ENCODE data around the gene SLC30A9.

Gene SLC30A9

DNA sequence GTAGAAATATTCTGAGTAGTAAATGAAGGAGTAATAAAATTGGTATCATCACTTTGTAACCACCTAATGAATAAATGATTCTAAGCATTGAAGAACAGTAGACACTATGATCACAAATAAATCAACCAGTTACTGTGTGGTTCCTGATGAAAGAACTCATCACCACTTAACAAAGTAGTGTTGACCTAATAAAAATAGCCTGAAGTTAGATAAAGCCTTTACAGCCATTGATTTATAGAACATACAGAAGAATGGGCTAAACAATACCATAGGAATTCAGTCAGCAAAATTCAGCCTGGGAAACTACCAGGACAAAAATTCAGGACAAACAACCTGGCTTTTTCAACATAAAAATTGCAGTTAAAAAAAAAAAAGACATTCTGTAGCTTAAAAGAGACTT is 9.0 kb downstream of the SLC30A9 start:
- no peak for DNase-seq (ENCODE audit: low read depth in 2 of 2)

DNA sequence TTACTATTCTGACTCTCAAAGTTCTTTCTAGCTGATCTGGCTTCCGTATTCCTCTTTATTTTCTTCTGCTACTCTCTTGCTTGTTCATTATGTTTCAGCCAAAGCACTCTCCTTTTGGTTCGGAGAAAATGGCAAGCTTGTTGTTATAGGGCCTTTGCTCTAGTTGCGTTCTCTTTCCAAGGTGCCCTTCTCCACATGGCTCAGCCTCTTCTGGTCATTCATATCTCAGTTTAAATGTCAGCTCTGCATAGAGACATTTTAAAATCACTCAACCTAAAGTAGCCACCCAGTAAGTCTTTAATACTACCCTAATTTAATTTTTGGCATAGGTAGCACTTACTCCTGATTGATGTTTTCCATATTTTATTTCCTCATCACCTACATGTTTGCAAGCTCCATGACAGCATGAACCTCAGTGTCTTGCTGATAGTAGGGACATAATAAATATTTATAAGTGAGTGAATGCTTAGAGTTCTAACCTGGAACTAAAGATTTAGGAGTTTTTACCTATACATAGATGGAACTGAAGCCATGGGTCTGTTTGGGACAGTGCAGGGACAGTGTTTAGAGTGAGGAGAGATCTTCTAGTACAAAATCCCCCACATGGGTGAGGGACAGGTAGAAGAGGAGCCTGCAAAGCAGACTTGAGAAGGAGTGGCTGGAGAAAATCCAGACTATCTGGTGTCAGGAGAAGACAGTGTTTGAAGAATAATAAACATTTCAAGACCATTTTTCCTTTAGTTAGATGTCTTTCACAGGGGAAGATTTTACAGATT is 17.9 kb downstream of the SLC30A9 start:
- no peak for DNase-seq (ENCODE audit: low read depth in 2 of 2)

DNA sequence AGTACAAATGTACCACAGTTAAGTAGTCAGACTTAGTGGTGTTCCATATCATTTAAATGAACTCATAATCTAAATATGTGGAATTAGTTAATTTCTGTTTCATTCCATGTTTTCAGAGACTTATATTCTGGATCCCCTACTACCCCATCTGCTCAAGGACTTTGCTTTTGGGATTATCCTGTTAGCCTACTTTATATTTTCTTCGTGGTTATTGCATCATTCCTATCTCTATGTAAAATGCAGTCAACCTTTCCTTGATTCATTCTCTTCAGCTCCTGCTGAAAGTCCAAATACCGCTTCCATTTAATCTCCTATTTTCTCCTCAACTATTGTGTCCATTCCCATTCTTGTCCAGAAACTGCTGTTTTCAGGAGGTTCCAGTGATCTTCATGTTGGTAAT is 25.1 kb downstream of the SLC30A9 start:
- no peak for DNase-seq (ENCODE audit: low read depth in 2 of 2)

DNA sequence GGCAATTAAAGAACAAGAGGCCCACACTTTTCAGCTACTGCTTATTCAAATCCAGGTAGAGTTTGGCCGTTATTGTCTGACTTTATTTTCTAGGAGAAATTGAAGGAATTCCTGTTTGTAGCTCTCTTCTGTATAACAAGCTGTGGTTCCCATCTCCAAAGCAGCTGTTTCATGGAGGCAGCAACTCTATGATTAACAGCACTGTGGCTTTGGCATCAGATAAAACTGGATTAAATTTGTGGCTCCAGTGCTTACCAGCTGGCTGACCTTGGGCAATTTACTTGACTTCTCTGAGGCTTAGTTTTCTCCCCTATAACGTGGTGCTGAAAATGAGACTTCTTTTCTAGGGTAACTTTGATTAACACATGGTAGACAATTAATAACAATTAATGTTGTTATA is 28.1 kb downstream of the SLC30A9 start:
- DNase-seq (ENCODE audit: low read depth in 2 of 2): no peak

DNA sequence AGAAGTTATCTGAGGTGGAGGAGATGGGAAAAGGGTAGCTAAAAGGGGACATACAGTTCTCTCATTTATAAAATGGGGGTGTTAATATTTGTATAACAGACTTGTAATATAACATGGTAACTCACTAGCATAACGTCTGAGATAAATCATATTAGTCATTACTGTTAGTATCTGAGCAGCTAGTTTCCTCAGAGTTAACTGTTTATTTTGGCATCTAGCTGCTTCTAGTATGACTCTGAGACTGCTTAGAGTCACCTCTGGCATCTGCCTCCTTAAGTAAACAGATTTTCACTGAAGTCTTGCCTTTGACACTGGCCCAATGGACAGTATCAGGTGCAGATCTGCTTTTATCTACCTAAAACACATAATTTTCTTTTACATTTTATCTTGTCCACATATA is 58.1 kb downstream of the SLC30A9 start:
- DNase-seq (ENCODE audit: low read depth in 2 of 2): no peak

DNA sequence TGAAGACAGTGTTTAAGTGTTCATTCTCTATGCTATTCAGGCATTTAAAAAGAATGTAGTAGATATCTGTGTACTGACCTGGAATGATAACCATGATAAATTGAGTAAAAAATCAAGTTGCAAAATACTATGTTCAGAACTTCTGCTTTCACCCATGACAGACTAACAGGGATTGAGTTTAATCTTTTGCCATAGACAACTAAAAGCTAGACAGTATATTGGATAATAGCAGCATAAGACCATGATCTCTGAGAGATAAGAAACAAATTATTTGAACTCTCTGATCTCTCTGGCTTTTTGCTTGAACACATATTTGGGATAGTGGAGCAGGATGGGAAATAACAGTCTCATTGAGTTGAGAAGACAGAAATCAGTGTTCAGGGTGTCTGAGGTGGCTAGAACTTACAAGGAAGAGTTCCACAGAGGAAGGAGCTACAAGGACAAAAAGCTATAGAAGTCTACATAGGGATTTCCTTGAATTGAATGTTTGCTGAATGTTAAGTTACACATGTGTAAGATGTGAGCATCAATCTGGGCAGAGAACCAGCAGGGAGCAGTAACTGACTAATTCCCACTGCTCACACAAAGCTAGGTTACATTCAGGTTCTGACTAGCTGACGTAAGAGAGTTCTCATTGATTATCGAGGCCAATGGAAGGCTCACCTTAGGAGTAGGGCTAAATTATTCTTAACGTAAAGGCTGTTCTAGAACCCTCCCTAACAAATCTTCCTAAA is 60.4 kb downstream of the SLC30A9 start:
- DNase-seq (ENCODE audit: low read depth in 2 of 2): no peak

DNA sequence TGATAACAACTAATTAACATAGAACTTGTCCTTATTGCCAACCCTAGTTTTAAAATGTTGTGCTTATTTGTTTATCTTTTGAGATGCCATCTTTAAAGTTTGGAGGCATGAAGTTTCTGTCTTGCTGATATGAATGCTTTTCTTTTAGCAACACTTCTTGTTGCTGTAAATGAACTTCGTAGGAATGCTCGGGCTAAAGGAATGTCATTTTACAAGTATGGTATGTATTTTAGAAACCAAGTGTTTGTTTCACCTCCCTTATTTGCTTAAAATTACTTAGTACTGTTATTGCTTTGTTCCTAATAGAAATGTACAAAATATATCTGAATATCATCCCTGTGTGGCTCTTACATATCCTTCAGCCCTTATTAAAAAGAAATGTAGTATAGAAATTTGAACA is 76.1 kb downstream of the SLC30A9 start:
- no peak for DNase-seq (ENCODE audit: low read depth in 2 of 2)

DNA sequence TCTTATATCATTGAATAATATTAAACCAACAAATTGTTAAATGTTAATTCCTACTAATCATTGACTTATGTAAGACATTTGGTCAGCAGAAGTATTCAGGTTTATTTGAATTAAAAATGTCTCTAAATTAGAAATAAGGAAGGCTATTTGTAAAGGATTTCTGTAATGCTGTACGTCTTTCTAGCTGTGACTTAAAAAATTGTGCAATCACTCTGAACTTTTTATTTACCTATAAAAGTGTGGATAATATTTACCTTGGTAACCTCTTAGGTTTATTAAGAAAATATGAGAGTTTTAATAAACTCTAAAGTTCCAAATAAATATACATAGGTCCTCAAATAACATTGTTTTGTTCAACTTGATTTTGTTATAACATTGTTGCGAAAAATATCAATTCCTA is 76.9 kb downstream of the SLC30A9 start:
- DNase-seq (ENCODE audit: low read depth in 2 of 2): no peak

DNA sequence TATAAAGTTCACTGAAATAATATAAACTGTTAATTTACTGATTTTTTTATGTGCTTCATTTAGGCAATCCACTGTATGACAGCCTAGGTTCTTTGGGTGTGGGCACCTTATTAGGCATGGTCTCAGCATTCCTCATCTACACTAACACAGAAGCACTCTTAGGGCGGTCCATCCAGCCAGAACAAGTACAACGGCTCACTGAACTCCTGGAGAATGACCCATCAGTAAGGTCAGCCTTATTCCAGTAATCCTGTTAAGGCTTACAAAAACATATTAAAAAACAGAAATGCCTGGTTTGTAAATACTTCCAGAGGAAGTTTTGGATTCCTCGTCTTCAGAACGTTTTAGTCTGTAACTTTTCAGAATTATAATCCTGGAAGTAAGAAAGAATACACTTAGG is 80.1 kb downstream of the SLC30A9 start:
- no peak for DNase-seq (ENCODE audit: low read depth in 2 of 2)

DNA sequence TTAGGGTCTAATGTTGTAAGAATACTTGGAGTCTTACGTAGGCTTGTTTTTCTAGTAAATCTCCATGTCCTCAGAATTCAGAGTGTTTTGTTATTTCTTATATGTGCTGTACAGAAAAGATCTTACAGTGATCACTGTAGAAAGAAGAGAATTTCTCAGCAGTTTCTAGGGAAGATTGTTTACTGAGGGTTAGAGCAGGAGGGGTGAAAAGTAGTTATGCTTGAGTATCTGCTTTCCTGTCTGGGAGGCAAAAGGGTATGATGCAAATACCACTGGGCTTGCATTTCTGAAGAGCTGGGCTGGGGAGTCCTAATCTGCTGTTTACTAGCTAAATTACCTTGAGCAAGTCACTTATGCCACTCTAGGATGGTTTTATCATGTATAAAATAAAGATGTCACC is 84.0 kb downstream of the SLC30A9 start:
- DNase-seq (ENCODE audit: low read depth in 2 of 2): no peak

DNA sequence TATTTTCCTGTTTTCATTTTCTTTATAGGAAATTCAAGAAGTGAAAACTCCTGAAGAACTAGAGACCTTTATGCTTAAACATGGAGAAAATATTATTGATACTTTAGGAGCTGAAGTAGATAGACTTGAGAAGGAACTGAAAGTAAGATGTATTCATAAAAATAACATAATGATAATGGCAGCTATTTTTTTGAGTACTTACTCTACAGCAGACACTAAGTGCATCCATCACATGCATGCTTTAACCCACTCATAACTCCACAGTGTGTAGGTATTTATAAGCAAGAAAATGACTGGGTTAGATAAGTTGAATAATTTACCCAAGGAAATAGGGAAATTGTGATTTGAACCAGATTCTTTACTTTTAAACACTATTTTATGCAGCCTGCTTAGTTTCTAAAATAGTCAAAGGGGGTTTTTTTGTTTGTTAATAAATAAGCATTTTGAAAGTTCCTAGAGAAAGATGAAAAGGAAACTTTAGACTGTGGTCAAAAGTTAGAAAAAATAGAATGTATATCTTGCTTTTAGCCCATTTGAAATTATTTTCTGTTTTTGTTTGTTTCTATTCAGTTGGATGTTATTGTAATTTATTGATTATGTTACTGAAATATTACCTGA is 88.0 kb downstream of the SLC30A9 start:
- no peak for DNase-seq (ENCODE audit: low read depth in 2 of 2)

DNA sequence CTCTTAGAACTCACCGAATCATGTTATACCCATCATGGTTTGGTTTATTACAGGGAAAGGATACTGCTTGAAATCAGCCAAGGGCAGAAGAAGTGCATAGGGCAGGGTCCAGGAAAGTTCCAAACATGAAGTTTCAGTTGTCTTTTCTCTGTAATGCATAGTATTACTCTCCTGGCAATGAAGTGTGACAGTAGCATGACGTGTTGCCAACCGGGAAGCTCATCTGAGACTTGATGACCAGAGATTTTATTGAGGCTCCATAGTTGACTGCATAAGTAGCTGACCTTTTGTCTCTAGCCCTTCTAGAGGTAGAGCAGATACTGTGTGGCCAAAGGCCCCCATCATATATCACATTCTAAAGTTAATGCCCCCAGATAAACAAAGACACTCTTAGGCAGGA is 90.0 kb downstream of the SLC30A9 start:
- DNase-seq (ENCODE audit: low read depth in 2 of 2): no peak

DNA sequence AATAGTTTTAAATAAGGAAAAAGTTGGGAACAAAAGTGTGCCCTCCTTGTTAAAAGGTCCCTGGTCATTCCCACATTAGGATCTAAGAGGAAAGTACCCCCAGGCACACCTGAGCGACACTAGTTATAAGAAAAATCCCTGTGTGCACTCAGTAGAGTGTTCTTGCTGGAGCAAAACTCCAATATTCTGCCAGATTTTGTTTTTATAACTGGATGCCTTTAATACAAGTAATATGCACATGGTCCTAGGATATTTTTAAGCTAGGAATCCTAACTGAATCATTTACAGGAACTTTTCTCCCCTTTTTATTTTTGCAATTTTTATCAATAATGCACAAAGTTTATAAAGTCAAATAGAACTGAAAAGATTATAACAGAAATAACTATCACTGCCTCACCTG is 93.5 kb downstream of the SLC30A9 start:
- no peak for DNase-seq (ENCODE audit: low read depth in 2 of 2)

DNA sequence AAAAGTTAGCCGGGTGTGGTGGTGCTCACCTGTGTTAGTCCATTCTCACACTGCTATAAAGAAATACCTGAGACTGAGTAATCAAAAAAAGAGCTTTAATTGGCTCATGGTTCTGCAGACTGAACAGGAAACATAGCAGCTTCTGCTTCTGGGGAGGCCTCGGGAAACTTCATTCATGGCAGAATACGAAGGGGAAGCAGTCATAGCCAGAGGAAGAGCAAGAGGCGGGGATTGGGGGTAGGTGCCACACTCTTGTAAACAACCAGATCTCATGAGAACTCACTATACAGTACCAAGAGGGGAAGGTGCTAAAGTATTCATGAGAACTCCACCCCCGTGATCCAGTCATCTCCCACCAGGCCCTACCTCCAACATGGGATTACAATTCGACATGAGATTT is 98.1 kb downstream of the SLC30A9 start:
- DNase-seq (ENCODE audit: low read depth in 2 of 2): no peak

DNA sequence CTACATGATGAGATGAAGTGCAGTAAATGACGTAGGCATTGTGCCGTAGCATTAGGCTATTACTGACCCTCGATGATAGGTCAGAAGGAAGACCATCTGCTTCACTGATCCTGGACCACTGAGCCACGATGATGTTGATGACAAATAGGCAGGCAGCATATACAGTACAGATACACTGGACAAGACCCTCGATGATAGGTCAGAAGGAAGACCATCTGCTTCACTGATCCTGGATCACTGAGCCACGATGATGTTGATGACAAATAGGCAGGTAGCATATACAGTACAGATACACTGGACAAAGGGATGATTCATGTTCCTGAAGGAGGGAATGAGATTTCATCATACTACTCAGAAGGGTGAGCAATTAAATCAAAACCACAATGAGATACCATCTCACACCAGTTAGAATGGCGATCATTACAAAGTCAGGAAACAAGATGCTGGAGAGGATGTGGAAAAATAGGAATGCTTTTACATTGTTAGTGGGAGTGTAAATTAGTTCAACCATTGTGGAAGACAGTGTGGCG is 111.2 kb downstream of the SLC30A9 start:
- no peak for DNase-seq (ENCODE audit: low read depth in 2 of 2)

DNA sequence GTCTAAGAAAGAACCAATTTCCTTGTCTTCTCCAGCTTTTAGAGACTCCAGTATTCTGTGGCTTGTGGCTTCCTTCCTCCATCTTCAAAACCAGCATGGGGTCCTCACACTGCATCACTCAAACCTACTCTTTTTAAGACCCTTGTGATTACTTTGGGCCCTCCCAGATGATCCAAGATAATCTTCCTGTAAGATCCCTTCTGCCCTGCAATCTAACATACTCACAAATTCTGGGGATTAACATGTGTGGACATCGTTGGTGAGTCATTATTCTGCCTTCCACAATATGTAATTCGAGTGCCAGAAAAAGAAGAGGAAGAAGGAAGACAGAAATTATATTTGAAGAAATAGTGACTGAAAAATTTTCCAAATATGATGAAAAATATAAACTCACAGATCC is 114.2 kb downstream of the SLC30A9 start:
- DNase-seq (ENCODE audit: low read depth in 2 of 2): no peak

DNA sequence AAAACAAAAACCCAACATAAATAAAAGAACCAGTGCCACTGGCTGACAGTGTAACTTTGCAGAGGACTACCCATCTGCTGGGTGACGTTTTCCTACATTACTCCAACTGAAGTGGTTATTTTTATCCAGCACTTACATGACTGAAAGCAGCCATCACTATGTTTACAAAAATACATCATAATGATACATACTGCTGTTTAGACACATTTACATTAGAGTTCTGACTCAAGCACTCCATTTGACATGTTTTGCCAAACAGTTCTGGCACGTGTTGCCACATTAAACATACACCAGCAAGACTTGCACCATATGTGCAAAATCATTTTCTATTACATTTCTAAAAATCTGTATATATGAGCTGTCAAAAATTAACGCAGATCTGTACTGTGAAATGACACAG is 122.5 kb downstream of the SLC30A9 start:
- no peak for DNase-seq (ENCODE audit: low read depth in 2 of 2)

DNA sequence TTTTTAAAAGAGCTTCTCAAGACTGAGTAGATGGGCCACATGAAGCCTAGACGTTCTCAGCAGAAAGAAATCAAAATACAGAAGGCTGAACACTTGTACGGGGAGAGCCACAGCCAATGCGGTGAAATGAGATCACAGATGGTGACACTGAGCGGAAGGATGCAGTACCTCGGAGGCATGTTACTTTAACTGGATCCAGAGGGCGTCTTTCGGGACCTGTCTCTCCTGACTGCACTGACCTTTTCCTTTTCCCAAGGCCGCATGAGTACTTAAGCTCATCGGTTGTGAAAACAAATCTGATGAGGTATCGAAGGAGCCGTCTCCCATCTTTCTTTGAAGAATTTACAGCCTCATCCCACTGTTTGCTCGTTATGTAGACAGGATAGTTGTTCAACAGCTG is 129.6 kb downstream of the SLC30A9 start:
- no peak for DNase-seq (ENCODE audit: low read depth in 2 of 2)

DNA sequence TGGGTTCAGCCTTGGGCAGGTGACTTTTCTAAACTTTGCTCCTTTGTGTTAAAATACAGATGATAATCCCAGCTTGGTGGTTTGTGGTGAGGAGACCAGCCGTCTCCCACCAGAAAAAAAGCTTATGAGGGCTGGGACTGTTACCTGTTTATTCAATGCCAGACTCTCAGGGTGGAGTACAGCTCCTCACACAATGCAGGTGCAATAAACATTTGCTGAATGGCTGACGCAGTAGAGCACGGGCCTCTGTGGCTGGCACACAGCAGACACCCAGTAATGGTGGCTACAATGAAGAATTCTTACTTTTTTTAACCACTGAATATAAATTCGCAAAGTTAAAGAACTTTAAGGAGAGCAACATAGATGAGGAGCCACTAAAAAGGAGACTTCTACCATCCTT is 131.9 kb downstream of the SLC30A9 start:
- no peak for DNase-seq (ENCODE audit: low read depth in 2 of 2)

DNA sequence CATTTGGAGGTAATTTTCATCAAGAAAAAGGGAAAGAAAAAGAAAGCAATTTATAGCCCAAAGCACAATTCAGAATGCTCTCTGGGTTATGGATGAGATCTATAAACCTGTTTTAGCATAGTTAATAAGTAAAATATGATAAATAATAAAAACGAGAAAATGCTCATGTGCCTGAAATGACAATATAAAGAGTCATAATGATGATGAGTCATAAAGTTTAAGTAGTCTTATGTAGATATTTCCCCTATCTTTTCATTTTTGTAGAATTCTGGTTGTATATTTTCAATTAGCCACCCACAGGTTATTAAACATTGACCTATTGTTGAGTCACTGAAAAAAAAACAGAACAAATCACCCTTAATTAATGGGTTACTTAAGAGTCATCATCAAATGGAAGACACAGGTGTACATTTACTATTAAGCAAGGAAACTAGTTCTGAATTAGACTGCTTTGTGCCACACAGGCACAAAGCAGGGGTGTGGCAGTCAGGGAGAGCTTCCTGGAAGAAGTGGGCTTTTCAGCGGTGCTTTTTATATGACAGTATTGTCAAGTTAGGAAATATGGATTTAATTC is 132.8 kb downstream of the SLC30A9 start:
- no peak for DNase-seq (ENCODE audit: low read depth in 2 of 2)

DNA sequence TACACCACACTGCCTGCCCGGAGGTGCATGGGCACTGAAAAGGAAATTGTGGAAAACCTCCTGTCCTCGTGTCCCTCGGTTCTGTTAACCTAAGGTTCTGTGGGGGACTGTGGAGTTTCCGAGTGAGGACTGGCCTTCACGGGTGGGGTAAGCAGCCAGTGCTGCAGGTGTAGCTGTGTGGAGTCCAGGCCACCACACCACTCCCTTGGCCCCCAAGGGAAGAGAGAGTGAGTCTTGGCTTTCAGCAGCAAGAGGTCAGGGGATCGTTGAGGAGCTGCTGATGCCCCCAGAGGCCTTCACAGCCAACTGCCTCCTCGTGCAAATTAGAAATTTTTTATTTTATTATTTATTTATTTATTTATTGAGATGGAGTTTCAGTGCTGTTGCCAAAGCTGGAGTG is 141.8 kb downstream of the SLC30A9 start:
- DNase-seq (ENCODE audit: low read depth in 2 of 2): no peak

DNA sequence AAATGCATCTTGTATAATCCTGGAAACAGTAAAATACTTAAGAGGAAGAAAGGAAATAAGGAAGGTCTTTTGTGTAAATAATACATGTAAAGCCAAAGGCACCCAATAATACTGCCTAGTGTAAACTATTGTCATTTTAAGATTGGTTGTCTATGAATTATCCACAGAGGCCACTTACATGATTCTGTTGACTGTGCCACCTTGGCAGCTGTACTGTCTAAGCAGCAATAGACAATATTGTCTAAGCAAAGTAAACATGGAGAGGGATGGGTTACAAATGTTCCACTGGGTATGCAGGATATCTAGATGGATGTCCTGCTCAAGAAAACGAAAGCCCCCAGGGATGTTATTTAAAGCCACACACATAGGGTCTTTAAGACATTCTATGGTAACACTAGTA is 142.7 kb downstream of the SLC30A9 start:
- no peak for DNase-seq (ENCODE audit: low read depth in 2 of 2)

DNA sequence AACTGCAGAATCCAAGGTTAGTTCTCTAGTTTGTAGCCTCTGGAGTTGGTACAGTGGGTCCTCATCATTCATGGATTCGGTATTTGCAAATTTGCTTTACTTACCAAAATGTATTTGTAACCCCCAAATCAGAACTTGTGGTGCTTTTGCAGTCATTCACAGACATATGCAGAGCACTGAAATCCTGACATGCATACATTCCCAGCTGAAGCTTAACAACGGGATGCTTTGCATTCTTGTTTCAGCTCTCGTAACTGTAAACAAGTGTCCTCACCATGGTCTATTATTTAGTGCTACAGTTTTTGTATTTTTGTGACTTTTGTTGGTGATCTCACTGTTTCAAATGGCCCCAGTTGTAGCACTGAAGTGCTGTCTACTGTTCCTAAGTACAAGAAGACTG is 146.0 kb downstream of the SLC30A9 start:
- no peak for DNase-seq (ENCODE audit: low read depth in 2 of 2)
